ENCODE results near the gene CLDN22.

The CLDN22 gene

DNA sequence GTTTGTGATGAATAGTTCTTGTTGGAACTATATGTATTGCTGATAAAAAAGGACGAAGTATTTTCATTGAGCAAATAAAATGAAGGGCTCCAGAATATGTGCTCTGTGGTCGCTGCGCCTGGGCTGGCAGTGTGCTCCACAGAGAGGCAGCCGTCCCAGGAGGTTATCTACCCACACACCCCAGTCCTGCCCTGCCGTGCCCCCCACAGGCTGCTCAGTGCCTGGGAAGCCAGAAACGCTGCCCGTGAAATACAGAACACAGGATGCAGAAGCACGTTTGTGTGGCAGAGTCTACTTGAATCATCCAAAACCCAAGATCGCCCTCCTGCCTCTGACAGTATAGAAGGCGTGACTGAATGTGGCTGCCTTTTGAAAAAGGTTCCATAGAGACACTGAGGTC lies 1.4 kb downstream of the CLDN22 start:
- DNase-seq = no peak

DNA sequence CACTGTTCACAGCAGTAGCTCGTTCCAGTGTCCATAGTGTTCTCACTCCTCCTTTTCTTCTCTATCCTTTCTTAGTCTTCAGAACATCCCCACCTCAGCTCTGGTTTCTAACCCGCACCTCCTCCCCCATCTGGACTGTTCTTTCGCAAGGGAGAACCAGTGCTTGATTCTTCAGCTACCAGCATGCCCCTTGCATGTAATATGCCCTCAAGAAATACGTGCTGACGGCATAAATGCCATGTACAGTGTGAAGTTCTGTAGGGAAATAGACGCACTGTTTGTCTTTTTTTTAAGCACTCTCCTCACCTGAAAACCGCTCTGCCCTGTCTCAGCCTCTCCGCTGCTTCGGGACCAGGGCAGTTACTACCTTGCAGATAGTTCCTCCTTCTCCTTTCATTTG lies 5.3 kb downstream of the CLDN22 start:
- DNase-seq = no peak

DNA sequence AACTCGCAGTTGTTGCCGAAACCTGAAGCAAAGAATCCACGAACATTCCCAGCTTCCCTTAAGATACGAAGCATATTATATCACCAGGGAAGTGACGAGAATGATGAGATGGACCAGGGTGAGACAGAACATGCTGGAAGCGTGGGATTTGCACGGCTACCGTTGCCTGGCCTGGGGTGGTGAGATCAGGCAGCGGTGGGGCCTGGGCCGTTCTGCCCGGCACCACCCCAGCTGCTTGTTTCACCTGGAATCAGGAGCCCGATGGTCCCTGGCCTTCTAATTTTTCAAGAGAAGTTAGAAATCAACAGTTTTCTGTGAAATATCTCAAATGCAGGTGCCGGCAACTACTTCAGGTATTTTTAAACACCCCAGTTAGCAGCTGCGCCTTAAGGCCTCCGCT lies 5.7 kb downstream of the CLDN22 start:
- no peak for DNase-seq

DNA sequence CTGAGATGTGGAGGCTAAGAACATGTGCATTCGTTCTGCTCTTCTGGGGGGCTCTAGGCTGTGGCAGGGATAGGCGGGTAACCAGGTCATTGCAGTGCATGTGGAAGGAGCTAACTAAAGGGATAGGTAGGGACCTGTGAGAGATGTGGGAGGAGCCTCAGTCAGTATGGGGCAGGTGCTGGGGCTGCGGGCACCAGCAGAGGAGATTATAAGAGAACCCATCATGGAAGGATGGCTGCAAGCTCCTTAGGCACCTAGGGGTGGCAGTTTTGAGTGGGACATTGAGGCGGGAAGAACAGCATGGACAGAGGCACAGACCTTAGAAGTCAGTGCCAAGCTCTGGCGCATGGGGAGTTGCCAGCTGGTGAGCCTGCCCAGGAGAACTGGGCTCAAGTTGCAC lies 7.2 kb downstream of the CLDN22 start:
- DNase-seq = no peak

DNA sequence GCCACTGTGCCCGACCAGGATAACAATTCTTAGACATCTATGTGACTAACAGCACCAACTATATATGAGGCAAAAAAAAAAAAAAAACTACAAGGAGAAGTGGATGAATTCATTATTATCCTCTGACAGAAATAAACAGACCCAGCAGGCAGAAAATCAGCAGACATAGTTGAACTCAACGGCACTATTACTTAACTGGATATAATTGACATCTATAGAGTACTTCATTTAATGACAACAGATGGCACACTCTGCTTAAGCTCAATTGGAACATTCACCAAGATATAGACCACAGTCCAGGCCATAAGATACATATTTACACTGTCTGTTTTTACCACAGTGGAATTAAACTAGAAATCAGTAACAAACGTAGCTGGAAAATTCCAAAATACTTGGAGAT lies 13.3 kb downstream of the CLDN22 start:
- peak; percentile 1 for DNase-seq

DNA sequence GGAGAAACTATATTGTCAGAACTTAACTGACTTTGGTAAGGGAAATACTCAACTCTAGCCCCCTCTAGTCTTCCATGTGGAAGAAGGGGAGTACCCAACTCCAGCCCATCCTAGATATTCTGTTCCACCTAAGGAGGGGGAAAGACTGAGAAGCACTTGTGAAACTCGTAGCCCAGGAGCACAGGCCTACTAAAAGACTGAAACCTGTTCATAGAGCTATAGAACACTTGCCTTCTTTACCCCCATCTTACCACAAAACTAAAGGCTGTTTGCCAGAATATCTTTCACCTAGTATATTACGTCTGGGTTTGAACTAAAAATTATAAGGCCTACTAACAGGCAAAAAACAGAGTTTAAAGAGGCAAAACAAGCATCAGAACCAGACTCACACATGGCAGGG lies 15.5 kb downstream of the CLDN22 start:
- DNase-seq = no peak

DNA sequence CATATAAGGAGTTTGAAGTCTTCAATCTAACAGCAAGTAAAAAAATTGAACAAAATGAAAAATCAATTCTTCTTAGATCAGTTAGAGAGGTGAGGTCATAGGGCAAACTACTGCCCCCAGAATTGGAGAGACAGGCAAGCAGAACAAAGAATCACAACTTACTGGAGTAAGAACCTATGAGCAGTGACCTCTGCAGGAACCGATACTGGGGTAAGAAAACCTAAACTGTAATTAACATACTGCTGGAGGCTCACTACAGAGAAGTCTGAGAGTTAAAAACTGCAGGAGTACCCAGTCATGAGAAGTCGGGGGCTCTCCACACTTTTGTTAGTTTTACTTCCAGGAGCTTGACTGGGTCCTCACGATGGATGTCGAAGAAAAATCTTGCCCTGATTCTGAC lies 16.0 kb downstream of the CLDN22 start:
- DNase-seq = no peak

DNA sequence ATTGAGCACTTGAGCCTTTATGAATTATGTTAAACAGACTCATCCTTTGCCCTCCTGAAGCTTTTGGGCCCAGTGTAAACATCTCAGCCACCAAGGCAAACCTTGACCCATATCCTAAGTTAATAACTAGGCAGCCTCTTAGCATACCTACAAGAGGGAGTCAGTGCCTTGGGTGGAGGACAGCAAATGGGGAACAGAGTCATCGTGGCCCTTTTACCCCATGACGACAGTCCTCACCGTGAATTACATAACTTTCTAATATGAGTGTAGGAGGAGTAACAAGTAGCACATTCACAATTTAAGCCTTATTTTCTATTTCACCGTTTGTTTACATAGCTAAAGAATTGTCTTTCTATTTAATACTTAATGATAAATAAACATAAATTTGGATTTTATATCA lies 16.8 kb downstream of the CLDN22 start:
- DNase-seq = no peak

DNA sequence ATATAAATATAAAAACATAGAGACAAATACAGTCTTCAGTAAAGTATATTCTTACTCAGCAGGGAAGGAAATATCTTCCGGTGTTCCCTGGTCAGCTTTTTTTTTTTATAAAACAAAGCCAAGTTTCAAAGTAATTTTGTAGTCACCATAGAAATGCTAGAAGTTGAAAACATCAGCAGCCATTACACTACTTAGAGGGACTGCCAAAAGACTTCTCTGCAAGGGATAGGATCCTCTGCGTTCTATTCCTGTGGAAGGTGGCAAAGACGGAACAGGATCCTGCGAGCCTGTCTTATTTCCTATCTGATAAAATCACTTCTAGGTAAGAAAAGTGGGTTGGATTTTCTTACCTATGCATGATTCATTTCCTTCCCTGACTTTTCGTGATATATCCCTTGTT lies 19.4 kb downstream of the CLDN22 start:
- no peak for DNase-seq

DNA sequence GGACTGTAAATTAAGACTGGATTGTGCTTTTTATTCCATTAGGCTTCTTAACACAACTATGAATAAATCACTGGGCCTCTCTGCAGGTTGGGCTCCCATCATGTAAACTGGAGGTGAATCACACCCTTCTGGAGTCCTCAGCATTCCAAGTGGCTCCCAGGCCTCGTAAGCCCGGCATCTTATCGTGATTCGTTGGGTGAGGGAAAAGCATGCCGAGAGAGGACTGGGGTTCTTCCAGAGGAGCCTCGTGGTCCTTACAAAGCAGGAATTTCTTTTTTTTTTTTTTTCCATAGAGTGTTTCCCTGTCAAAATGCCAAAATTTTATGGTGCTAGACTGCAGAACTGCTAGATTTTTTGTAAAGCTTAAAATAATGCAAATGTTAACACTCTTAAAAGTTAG lies 20.0 kb downstream of the CLDN22 start:
- DNase-seq = no peak

DNA sequence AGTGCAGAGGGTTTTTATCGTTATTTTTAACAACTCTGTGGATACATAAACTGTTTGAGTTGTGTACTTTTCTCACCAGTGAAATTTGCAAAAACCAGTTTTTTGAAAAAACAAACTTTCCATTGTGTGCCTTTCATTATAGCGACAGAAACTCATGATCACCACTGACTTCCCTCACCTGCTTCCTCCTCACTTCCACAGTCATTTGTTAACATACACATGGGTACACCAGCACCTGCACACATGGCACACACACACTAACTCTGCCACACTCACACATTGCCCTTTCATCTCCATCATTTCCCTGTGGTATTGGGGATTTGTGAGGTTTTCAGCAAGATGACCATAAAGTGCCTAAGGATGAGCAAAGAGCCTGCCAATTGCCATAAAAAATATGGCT lies 20.6 kb downstream of the CLDN22 start:
- DNase-seq = no peak

DNA sequence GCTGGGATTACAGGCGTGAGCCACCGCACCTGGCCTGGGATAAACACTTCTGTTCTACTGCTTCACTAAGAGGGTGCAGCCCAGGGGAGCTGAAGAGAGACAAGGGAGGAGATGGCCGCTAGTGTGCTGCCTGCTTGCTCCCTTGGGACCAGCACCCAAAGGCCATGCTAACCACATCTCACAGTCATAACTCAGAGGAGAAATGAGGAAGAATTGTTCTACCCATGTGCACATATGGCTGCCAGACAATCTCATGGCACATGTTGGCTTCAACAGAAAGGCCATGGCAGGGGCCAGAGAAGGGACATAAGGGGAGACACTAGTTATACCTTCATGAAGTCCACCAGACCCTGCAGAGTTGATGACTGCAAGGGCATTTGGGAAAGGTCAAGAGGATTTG lies 22.4 kb downstream of the CLDN22 start:
- DNase-seq = no peak

DNA sequence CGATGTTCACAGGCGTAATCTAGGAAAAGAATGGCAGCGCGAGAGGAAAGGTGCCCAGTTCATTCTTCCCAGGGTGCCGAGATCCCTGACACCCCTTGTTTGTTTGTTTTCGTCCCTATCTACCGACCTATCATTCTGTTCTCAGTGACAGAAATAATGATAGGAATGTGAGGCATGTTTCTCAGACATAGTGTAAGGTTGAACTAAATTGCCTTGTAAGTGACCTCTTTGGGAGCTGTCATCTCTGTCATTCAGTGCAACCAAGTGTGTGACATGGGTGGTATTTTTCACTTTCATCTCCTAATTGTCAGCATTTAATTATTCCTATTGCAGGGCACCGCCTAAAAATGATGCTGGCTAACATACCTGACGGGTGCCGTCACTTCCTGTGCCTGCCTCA lies 24.4 kb downstream of the CLDN22 start:
- no peak for DNase-seq

DNA sequence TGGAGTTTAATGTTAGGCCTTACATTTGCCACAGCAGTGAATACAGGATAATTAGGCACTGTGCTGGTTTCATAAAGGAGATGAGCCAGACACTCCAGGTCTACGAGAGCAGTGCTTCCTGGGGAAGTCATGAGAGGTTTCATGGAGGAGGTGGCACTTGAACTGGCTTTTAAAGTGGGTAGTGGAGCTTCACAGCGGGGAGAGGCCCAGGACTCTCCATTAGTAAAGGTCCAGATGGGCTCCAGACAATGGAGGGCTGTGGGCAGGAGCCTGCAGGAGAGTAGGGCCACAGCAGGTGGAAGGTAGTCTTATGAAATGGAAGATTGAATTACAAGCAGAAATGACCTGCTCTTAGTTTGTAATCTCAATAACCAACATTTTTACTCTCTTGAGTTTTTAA lies 29.0 kb downstream of the CLDN22 start:
- DNase-seq = no peak

DNA sequence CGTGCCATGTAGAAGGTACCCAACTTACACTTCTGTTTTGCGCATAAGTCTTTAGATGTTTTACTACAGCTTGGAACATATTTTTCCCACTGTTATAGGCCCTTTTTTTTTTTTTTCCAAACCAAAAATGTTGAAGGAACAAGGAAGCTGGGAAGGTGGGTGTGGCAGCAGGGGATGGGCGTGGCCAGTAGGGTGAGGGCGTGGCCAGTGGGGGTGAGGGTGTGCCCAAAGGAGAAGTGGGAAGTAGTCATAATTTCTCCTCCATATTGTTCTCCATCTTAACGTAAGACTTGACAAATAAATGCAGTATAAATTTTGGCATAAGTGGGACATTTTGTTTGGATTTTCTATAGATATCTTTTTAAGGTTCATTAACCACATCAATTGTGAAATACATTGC lies 30.4 kb downstream of the CLDN22 start:
- DNase-seq = no peak

DNA sequence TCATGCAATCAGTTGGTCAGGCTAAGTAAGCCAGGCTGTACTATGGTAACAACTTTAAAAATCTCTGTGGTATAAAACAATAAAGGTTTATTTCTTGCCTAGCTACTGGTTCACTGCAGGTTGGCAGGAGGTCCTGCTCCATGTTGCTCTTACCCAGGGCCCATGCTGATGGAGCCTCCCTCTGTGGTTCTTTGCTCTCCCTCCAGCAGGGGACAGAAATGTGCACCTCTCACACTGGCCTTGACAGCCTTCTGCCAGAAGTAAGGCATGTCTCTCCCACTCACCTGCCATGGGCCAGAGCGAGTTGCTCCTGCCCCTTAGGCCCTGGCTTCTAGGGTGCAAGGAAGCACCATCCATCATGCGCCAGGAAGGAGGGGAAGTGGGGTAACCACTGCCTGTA lies 31.1 kb downstream of the CLDN22 start:
- no peak for DNase-seq

DNA sequence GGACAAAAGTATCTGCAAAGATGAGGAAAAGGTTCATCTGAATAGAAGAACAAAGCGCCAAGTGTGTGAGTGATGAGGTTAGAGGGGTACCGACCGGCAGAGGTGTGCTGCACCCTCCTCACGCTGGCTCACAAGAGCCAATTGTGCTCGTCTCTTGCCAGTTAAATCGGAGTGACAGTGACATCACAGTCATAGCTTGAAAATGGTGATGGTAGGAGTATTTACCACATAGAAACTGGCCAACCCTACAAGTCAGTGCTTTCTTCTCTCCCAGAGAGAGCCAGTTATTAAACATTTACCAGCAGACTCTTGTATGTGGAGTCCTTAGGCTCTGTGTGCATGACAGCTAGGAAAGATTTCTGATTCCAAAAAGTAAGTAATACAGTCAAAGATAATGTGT lies 32.4 kb downstream of the CLDN22 start:
- no peak for DNase-seq

DNA sequence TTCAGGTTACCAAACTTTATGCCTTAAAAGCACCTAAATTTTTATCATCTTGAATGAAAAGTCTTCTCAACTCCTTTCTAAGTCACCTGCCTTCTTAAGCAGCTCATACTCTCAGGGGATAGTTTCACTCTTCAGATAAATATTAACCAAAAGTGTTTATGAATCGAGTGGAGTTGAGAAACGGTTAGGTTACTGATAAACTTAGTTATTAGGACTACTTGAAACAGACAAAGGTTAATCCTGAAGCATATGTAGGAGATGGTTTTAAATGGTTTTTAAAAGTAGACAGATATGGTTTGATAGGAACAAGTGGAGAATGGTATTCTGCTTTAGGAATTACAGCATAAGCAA lies 32.8 kb downstream of the CLDN22 start:
- DNase-seq = no peak

DNA sequence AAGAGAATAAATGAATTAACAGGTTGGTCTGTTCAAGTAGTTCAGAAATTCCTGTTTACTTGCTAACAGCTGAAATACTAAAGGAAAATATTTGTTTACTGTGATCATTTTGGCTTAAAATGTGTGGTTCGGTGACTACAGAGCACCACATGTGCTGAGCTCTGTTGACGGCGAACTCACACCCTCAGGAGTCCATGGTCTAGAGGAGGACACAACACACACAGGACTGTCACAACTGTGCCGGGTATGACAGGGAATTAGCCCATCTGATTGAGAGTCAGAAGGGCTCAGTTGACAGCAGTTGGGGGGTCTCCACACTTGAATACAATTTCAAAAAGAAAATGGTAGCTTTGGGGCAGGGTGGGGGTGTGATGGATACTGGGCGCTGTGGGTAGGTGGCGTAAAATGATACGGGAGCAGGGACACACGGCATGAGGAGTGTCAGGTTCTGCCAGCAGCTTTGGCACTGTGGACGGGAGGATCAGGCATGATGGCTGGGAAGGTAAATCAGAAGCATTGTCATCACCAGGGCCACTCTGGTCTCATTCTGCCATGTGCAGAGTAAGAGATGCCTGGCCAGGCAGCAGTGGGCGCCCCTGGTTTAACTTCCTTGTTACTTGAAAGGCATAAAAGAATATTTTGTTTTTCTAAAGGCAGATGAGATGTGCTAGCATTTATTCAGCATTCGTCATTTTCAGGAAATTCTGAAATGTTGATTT lies 33.3 kb downstream of the CLDN22 start:
- no peak for DNase-seq

DNA sequence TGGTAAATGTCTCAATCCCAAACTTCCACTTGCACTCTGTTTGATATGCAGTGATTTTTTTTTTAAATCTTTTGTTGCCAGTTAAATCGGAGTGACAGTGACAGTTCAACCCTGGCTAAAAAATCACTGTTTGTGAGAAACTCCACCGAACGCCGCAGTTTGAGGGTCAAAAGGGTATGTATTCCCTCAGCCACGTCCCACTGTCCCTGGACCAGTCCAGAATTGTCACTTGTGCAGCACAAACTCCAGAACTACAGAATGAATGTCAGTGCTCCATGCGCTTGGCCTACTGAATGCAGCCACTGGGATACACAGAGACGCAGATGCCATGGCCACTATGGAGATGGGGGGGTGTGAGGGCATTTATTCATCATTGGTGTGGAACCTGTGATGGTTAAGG lies 34.2 kb downstream of the CLDN22 start:
- no peak for DNase-seq

DNA sequence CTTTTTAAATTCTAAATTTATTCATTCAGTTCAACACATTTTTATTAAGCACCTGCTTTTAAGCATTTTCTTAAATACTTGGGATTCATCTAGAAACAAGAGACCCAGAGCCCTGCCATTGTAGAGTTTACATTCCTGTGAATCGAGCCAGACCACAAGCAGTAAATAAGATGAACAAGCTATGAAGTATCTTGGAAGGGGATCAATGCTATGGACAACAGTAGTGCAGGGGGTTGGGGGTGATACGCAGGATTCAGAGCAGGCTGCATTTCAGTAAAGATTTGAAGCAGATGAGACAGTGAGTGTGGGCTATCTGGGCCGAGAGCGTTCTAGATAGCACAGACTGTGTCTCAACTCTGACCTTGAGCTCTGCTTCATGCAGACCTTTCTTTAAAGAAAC lies 35.1 kb downstream of the CLDN22 start:
- no peak for DNase-seq

DNA sequence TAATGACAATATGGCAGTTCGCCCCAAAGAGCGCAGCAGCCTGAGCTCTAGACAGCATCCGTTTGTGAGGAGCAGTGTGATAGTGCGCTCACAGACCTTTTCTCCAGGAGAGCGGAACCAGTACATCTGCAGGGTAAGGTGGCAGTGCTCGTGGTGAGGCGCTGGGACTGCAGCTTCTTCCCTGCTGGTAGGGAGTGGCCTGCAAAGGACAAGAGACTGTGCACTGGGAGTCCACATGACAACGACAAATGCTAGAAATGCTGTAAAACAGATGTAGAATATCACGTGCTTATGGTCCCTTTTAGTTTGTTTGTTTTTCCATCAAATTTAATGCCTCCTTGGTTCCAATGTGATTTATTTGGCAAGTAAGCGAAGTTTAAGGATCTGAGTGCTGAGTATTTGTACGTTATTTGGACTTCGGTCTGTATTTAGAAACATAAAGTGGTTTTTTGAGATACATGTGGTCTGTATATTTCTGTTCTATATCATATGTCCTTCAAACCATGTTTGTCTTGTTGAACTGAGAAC lies 35.8 kb downstream of the CLDN22 start:
- no peak for DNase-seq

DNA sequence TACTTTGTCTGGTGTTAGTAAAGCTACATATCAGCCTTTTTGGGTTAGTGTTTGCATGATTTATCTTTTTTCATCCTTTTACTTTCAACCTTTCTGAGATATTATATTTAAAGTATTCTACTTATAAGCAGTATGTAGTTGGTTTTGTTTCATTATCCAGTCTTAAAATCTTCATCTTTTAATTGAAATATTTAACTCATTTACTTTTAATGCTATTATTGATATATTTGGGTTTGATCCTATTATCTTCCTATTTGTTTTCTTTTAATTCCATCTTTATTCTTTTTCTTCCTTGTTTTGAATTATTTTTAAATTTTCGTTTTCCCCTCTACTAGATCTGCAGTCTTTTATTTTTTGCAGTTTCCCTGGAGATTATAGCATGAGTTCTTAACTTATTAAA lies 44.0 kb downstream of the CLDN22 start:
- DNase-seq = no peak

DNA sequence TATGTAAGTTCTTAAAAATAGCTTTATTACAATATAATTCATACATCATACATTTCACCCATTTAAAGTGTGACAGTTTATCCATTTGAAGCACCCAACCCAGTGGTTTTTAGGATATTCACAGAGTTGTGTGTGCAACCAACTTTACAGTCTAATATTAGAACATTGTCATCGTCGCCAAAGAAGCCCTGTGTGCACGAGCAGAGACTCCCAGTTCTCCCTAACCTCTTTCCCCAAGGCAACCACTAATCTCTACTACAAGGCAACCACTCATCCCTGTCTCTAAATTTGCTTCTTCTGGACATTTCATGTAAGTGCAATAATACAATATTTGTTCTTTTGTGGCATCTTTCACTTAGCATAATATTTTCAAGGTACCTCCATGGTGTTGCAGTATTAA lies 47.7 kb downstream of the CLDN22 start:
- no peak for DNase-seq

DNA sequence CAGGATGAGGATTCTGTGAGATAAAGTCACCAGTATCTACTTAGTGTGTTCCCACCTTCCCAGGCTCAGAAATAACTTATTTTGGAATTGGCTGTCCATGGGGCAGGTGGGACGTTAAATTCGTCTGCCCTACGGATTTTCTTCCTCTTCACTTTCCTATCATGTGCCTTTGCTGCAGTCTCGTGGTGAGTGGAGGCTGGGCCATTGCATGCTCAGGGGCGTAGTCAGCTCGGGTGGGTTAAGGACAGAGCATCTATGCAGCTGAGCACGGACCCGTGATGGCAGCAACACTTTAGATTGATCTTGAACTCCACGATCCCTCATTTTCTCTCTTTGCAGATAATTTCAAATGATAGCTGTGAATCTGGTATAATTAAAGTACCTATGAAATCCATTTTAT lies 51.5 kb downstream of the CLDN22 start:
- DNase-seq = no peak
